ENCODE data around the gene RAB27B. TPM values are rescaled to one million over a fixed set of nuclear protein-coding genes. Genes with fewer than 3 reads are reported as not detected.

Gene RAB27B
- total RNA-seq, 1 donor from 2014 or later = 0.64 TPM

GRCh38 chr18:54879691-54880090 is 51.4 kb downstream of the RAB27B start:
- TF ChIP-seq CTCF (IDR thresholded peaks at IDR 0.05) = no peak
- intact Hi-C loops (cut with micrococcal nuclease) = no loop called here
- H3K27me3 Mint-ChIP-seq = no peaks in the 10 kb centered on the region
- no peak for ATAC-seq (ENCODE audit: low read depth)
- H3K4me3 Mint-ChIP-seq = no peak overlapping the region
- POLR2A ChIA-PET = no interaction called here
- H3K4me1 Mint-ChIP-seq = no peaks in the 10 kb centered on the region
- CTCF ChIA-PET = no interaction called here
- no peaks in the 10 kb centered on the region for H3K36me3 Mint-ChIP-seq (ENCODE audit: low read depth)
- H3K9me3 Mint-ChIP-seq = no peaks in the 10 kb centered on the region
- no peak for DNase-seq
- H3K27ac Mint-ChIP-seq = no peak overlapping the region

GRCh38 chr18:54880395-54881105 is 52.3 kb downstream of the RAB27B start:
- ChIA-PET CTCF (no interaction called here), POLR2A (no interaction called here)
- intact Hi-C loops (cut with micrococcal nuclease) = no loop called here
- Mint-ChIP-seq H3K36me3 (ENCODE audit: low read depth) (no peaks in the 10 kb centered on the region), H3K4me3 (no peak overlapping the region), H3K9me3 (no peaks in the 10 kb centered on the region), H3K27ac (no peak overlapping the region), H3K27me3 (no peaks in the 10 kb centered on the region), H3K4me1 (no peaks in the 10 kb centered on the region)
- no peak for ATAC-seq (ENCODE audit: low read depth)
- no peak for DNase-seq
- no peak for TF ChIP-seq CTCF (IDR thresholded peaks at IDR 0.05)

GRCh38 chr18:54881229-54881768 is 53.0 kb downstream of the RAB27B start:
- ATAC-seq (ENCODE audit: low read depth) = no peak
- TF ChIP-seq CTCF (IDR thresholded peaks at IDR 0.05) = no peak
- ChIA-PET CTCF (no interaction called here), POLR2A (no interaction called here)
- intact Hi-C loops (cut with micrococcal nuclease) = no loop called here
- Mint-ChIP-seq H3K9me3 (no peaks in the 10 kb centered on the region), H3K4me3 (no peak overlapping the region), H3K27me3 (no peaks in the 10 kb centered on the region), H3K4me1 (no peaks in the 10 kb centered on the region), H3K36me3 (ENCODE audit: low read depth) (no peaks in the 10 kb centered on the region), H3K27ac (no peak overlapping the region)
- DNase-seq = no peak

GRCh38 chr18:54882318-54882717 is 54.0 kb downstream of the RAB27B start:
- Mint-ChIP-seq H3K4me3 (no peak overlapping the region), H3K27me3 (no peaks in the 10 kb centered on the region), H3K36me3 (ENCODE audit: low read depth) (no peaks in the 10 kb centered on the region), H3K4me1 (no peaks in the 10 kb centered on the region), H3K27ac (no peak overlapping the region), H3K9me3 (no peaks in the 10 kb centered on the region)
- no peak for TF ChIP-seq CTCF (IDR thresholded peaks at IDR 0.05)
- intact Hi-C loops (cut with micrococcal nuclease) = no loop called here
- ATAC-seq (ENCODE audit: low read depth) = no peak
- ChIA-PET CTCF (no interaction called here), POLR2A (no interaction called here)
- DNase-seq = no peak

GRCh38 chr18:54883816-54884604 is 55.7 kb downstream of the RAB27B start:
- ATAC-seq (ENCODE audit: low read depth) (no peak), DNase-seq (no peak)
- no peak for TF ChIP-seq CTCF (IDR thresholded peaks at IDR 0.05)
- H3K27me3 Mint-ChIP-seq = no peaks in the 10 kb centered on the region
- H3K9me3 Mint-ChIP-seq = no peaks in the 10 kb centered on the region
- ChIA-PET CTCF (no interaction called here), POLR2A (no interaction called here)
- H3K36me3 Mint-ChIP-seq (ENCODE audit: low read depth) = no peaks in the 10 kb centered on the region
- H3K4me1 Mint-ChIP-seq = no peaks in the 10 kb centered on the region
- H3K4me3 Mint-ChIP-seq = no peak overlapping the region
- H3K27ac Mint-ChIP-seq = no peak overlapping the region
- intact Hi-C loops (cut with micrococcal nuclease) = no loop called here
